ENCODE results near the gene CYTH3. TPM values are rescaled to one million over a fixed set of nuclear protein-coding genes. Genes with fewer than 3 reads are reported as not detected.

The CYTH3 gene
- total and polyA plus RNA-seq, 9 donors: 14.8 to 29.6 (median 18.9) TPM

GRCh38 chr7:6237730-6238129, 34.7 kb downstream of the CYTH3 start:
- no peak for DNase-seq
- Histone ChIP-seq H3K4me3 (no peak overlapping the region), H3K36me3 (no peaks in the 10 kb centered on the region), H3K4me1 (ENCODE audit: insufficient read depth) (peaks cover 4% of the 10 kb centered on the region), H3K9me3 (no peaks in the 10 kb centered on the region), H3K27me3 (no peaks in the 10 kb centered on the region), H3K27ac (no peak overlapping the region)
- intact Hi-C loops (cut with DNase I): no loop called here
- TF ChIP-seq POLR2A (IDR thresholded peaks at IDR 0.05): no peak
- TF ChIP-seq EP300 (IDR thresholded peaks at IDR 0.05): no peak
- TF ChIP-seq CTCF (IDR thresholded peaks at IDR 0.05): no peak
- 93% methylated on average over 3 of the region's 3 CpGs for WGBS, 3 donors

GRCh38 chr7:6237011-6237410, 35.4 kb downstream of the CYTH3 start:
- H3K36me3 ChIP-seq: no peaks in the 10 kb centered on the region
- peaks cover 5% of the 10 kb centered on the region for H3K4me1 ChIP-seq (ENCODE audit: insufficient read depth)
- TF ChIP-seq POLR2A (IDR thresholded peaks at IDR 0.05) (no peak), EP300 (IDR thresholded peaks at IDR 0.05) (no peak), CTCF (IDR thresholded peaks at IDR 0.05) (no peak)
- WGBS, 3 donors: 83 to 87% (median 83%) methylated on average over 7 of the region's 7 CpGs
- H3K27me3 ChIP-seq: no peaks in the 10 kb centered on the region
- intact Hi-C loops (cut with DNase I): no loop called here
- no peak overlapping the region for H3K27ac ChIP-seq
- H3K9me3 ChIP-seq: no peaks in the 10 kb centered on the region
- no peak overlapping the region for H3K4me3 ChIP-seq
- DNase-seq: no peak

GRCh38 chr7:6235029-6235871, 37.2 kb downstream of the CYTH3 start:
- H3K4me1 ChIP-seq (ENCODE audit: insufficient read depth): peaks cover 7% of the 10 kb centered on the region
- 59 to 68% (median 63%) methylated on average over 16 of the region's 16 CpGs for WGBS, 3 donors
- no peaks in the 10 kb centered on the region for H3K9me3 ChIP-seq
- H3K4me3 ChIP-seq: no peak overlapping the region
- no peak overlapping the region for H3K27ac ChIP-seq
- no peaks in the 10 kb centered on the region for H3K27me3 ChIP-seq
- intact Hi-C loops (cut with DNase I): no loop called here
- no peaks in the 10 kb centered on the region for H3K36me3 ChIP-seq
- TF ChIP-seq CTCF (IDR thresholded peaks at IDR 0.05) (no peak), EP300 (IDR thresholded peaks at IDR 0.05) (no peak), POLR2A (IDR thresholded peaks at IDR 0.05) (no peak)
- no peak for DNase-seq

GRCh38 chr7:6234384-6234783, 38.0 kb downstream of the CYTH3 start:
- intact Hi-C loops (cut with DNase I): no loop called here
- no peak overlapping the region for H3K4me3 ChIP-seq
- H3K36me3 ChIP-seq: no peaks in the 10 kb centered on the region
- no peaks in the 10 kb centered on the region for H3K9me3 ChIP-seq
- H3K27me3 ChIP-seq: no peaks in the 10 kb centered on the region
- no peak for DNase-seq
- H3K27ac ChIP-seq: no peak overlapping the region
- peaks cover 7% of the 10 kb centered on the region for H3K4me1 ChIP-seq (ENCODE audit: insufficient read depth)
- TF ChIP-seq CTCF (IDR thresholded peaks at IDR 0.05): no peak
- WGBS, 3 donors: 94 to 98% (median 94%) methylated on average over 6 of the region's 6 CpGs

Data from ovary (tissue), 9 donors.